ENCODE results near the gene ASTN2. TPM values are rescaled to one million over a fixed set of nuclear protein-coding genes. Genes with fewer than 3 reads are reported as not detected.

The ASTN2 gene
- total RNA-seq, 1 donor from 2014 or later: 15.9 TPM

DNA sequence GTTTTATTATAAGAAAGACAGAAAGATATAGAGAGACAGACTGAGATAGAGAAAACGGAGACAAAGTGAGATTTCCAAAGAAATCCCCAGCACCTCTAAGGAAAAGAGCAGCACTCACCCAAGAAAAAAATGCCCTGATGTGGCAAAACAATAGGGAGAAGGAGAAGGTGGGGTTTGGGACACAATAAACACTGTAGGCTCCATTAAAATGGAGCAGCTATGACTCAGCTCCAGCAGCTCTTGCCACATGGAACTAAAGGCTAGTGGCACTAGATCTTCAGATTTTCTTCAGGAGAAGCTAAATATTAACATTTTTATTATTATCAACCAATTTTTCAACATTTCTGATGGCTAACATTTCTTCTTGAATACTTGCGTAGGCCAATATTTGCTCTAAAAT is 406.0 kb downstream of the ASTN2 start:
- no peak for TF ChIP-seq CTCF (conservative IDR thresholded peaks at IDR 0.05)
- H3K4me3 Mint-ChIP-seq: no peak overlapping the region
- H3K27ac Mint-ChIP-seq: no peak overlapping the region
- H3K27me3 Mint-ChIP-seq: no peaks in the 10 kb centered on the region
- DNase-seq (ENCODE audit: extremely low spot score, unreplicated experiment): no peak
- no peaks in the 10 kb centered on the region for H3K36me3 Mint-ChIP-seq
- H3K4me1 Mint-ChIP-seq (ENCODE audit: unreplicated experiment): no peaks in the 10 kb centered on the region
- no peaks in the 10 kb centered on the region for H3K9me3 Mint-ChIP-seq

DNA sequence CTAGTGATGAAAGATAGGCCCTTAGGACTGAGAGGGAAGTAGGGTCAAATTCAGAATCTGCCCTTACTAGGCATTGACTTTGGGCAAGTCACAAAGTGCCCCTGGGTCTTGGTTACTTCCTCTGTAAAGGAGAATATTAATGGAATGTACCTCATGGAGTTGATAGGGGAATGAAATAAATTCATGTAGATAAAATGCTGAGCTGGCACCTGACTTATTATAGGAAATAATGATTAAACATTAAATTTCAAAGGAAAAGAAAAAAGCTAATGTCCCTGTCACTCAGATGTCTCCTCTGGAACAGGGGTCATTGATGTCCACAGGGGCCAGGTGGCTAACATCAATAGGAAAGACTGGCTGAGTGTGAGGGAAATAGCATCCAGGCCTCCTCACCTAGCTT is 406.4 kb downstream of the ASTN2 start:
- no peak for DNase-seq (ENCODE audit: extremely low spot score, unreplicated experiment)
- Mint-ChIP-seq H3K9me3 (no peaks in the 10 kb centered on the region), H3K4me1 (ENCODE audit: unreplicated experiment) (no peaks in the 10 kb centered on the region), H3K27ac (no peak overlapping the region), H3K4me3 (no peak overlapping the region), H3K27me3 (no peaks in the 10 kb centered on the region), H3K36me3 (no peaks in the 10 kb centered on the region)
- TF ChIP-seq CTCF (conservative IDR thresholded peaks at IDR 0.05): no peak

DNA sequence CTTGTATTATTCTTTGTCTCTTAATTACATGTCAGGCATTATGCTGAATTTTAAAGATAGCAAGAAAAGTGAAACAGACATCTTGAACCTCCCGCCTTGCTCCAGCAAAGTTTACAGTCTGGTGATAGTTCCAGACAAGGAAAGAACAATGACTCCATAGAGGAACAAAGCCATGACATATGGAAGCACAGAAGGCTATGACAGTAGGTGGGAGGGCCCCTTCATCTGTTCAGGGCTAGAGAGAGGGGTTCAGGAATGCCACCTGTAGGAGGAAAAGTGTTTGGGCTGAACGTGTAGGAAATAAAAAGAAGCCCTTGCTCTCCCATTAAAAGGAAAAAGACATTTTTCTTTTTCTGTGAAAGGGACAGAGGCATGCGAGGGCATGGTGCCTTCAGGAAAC is 412.2 kb downstream of the ASTN2 start:
- H3K4me1 Mint-ChIP-seq (ENCODE audit: unreplicated experiment): no peaks in the 10 kb centered on the region
- no peak overlapping the region for H3K4me3 Mint-ChIP-seq
- no peak for TF ChIP-seq CTCF (conservative IDR thresholded peaks at IDR 0.05)
- H3K27ac Mint-ChIP-seq: no peak overlapping the region
- H3K9me3 Mint-ChIP-seq: no peaks in the 10 kb centered on the region
- H3K27me3 Mint-ChIP-seq: no peaks in the 10 kb centered on the region
- no peaks in the 10 kb centered on the region for H3K36me3 Mint-ChIP-seq
- DNase-seq (ENCODE audit: extremely low spot score, unreplicated experiment): no peak

DNA sequence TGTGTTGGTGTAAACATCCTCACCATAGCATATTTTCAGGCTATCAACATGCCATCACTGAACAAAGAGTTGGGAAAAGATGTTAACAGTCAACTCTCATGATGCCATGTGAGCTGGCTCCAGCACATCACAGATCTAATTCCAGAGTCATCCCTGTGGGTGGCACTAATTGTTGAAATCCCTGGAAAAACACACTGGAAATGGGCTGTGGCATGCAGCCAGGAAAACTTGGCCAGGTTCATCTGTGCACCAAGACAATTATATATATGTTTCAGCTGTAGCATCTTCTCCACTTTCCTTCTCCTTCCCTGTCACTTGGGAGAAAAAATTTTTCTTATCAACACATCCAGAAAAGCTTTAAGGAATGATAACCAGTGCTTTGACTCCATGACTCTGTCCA is 414.0 kb downstream of the ASTN2 start:
- H3K4me1 Mint-ChIP-seq (ENCODE audit: unreplicated experiment): no peaks in the 10 kb centered on the region
- H3K9me3 Mint-ChIP-seq: no peaks in the 10 kb centered on the region
- no peak overlapping the region for H3K27ac Mint-ChIP-seq
- no peak for DNase-seq (ENCODE audit: extremely low spot score, unreplicated experiment)
- H3K36me3 Mint-ChIP-seq: no peaks in the 10 kb centered on the region
- no peak overlapping the region for H3K4me3 Mint-ChIP-seq
- no peaks in the 10 kb centered on the region for H3K27me3 Mint-ChIP-seq
- TF ChIP-seq CTCF (conservative IDR thresholded peaks at IDR 0.05): no peak

- H3K36me3 Mint-ChIP-seq: no peaks in the 10 kb centered on the region
- no peak overlapping the region for H3K4me3 Mint-ChIP-seq
- no peak overlapping the region for H3K27ac Mint-ChIP-seq
- no peak for TF ChIP-seq CTCF (conservative IDR thresholded peaks at IDR 0.05)
- DNase-seq (ENCODE audit: extremely low spot score, unreplicated experiment): no peak
- H3K9me3 Mint-ChIP-seq: no peaks in the 10 kb centered on the region
- H3K27me3 Mint-ChIP-seq: no peaks in the 10 kb centered on the region
- no peaks in the 10 kb centered on the region for H3K4me1 Mint-ChIP-seq (ENCODE audit: unreplicated experiment)
Measured at GRCh38 chr9:117000196-117000723, 414.6 kb downstream of the ASTN2 start.

GRCh38 chr9:116998305-116998704 is 416.6 kb downstream of the ASTN2 start:
- no peak for TF ChIP-seq CTCF (conservative IDR thresholded peaks at IDR 0.05)
- no peaks in the 10 kb centered on the region for H3K36me3 Mint-ChIP-seq
- no peak overlapping the region for H3K27ac Mint-ChIP-seq
- no peaks in the 10 kb centered on the region for H3K9me3 Mint-ChIP-seq
- no peak for DNase-seq (ENCODE audit: extremely low spot score, unreplicated experiment)
- H3K4me3 Mint-ChIP-seq: no peak overlapping the region
- H3K27me3 Mint-ChIP-seq: no peaks in the 10 kb centered on the region
- no peaks in the 10 kb centered on the region for H3K4me1 Mint-ChIP-seq (ENCODE audit: unreplicated experiment)
